Neural cell (in vitro differentiated cells): ENCODE data around the gene IL18BP.

Source experiments
- CTCF ChIP-seq: fragments of 450-650 bp; IDR thresholded peaks from 2 replicates; pipeline ENCODE4 v1.5.1; 2014; ENCODE audit warnings: antibody characterized with exemption, mild to moderate bottlenecking, moderate library complexity; ENCODE audit not compliant: poor library complexity, severe bottlenecking
- EZH2 ChIP-seq: fragments of 200-600, 300-800 bp; shearing (Covaris generic), sonication (generic); IDR thresholded peaks from 2 replicates; pipeline ENCODE4 v1.6.1; 2014; ENCODE audit warnings: antibody characterized with exemption, low read length, borderline replicate concordance, mild to moderate bottlenecking; ENCODE audit not compliant: insufficient read depth, poor library complexity, severe bottlenecking
- REST ChIP-seq: IDR thresholded peaks from 2 replicates; pipeline ENCODE4 v1.6.1; 2012; ENCODE audit warnings: borderline replicate concordance

- no peak for TF ChIP-seq CTCF
- no peak for TF ChIP-seq REST
- TF ChIP-seq EZH2 = no peak
Observed at GRCh38 chr11:71971680-71972079, 27.0 kb upstream of the IL18BP start.
